ENCODE results near the gene GPX7. TPM values are rescaled to one million over a fixed set of nuclear protein-coding genes. Genes with fewer than 3 reads are reported as not detected.

GPX7 gene
- total RNA-seq, 3 donors from 2014 or later: 0.46 to 7.8 (median 4.0) TPM

- Histone ChIP-seq H3K9me3 (no peaks in the 10 kb centered on the region), H3K4me1 (ENCODE audit: low read depth) (no peaks in the 10 kb centered on the region), H3K4me3 (no peak overlapping the region), H3K36me3 (ENCODE audit: low read depth) (no peaks in the 10 kb centered on the region)
- DNase-seq (no peak), ATAC-seq (no peak)
- intact Hi-C loops (cut with DNase I, micrococcal nuclease): no loop called here
- no peak for TF ChIP-seq CTCF (IDR thresholded peaks at IDR 0.05)
These were observed 47.4 kb upstream of the GPX7 start for GRCh38 chr1:52554756-52555155.

- no peak for TF ChIP-seq CTCF (IDR thresholded peaks at IDR 0.05)
- H3K4me3 ChIP-seq: no peak overlapping the region
- H3K9me3 ChIP-seq: no peaks in the 10 kb centered on the region
- intact Hi-C loops (cut with DNase I, micrococcal nuclease): no loop called here
- DNase-seq (no peak), ATAC-seq (no peak)
- H3K36me3 ChIP-seq (ENCODE audit: low read depth): no peaks in the 10 kb centered on the region
- no peaks in the 10 kb centered on the region for H3K4me1 ChIP-seq (ENCODE audit: low read depth)
These were observed 45.4 kb upstream of the GPX7 start for GRCh38 chr1:52556641-52557360.

DNA sequence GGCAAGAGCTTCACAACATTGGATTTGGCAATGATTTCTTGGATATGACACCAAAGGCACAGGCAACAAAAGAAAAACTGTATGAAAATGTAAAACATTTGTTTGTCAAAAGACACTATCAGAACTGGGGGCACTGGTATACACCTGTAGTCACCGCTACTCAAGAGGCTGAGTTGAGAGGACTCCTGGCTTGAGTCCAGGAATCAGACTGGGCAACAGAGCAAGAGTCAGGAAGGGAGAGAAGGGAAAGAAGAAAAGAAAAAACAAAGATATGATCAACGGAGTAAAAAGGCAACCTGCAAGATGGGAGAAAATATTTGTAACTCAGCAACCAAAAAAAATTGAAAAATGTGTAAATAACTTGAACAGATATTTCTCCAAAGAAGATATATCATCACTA is 43.2 kb upstream of the GPX7 start:
- Histone ChIP-seq H3K4me1 (ENCODE audit: low read depth) (no peaks in the 10 kb centered on the region), H3K4me3 (no peak overlapping the region), H3K9me3 (no peaks in the 10 kb centered on the region), H3K36me3 (ENCODE audit: low read depth) (no peaks in the 10 kb centered on the region)
- TF ChIP-seq CTCF (IDR thresholded peaks at IDR 0.05): no peak
- intact Hi-C loops (cut with DNase I, micrococcal nuclease): no loop called here
- DNase-seq: no peak
- no peak for ATAC-seq

GRCh38 chr1:52559875-52560274 is 42.3 kb upstream of the GPX7 start:
- DNase-seq (no peak), ATAC-seq (no peak)
- Histone ChIP-seq H3K9me3 (no peaks in the 10 kb centered on the region), H3K36me3 (ENCODE audit: low read depth) (no peaks in the 10 kb centered on the region), H3K4me1 (ENCODE audit: low read depth) (no peaks in the 10 kb centered on the region), H3K4me3 (no peak overlapping the region)
- intact Hi-C loops (cut with DNase I, micrococcal nuclease): no loop called here
- TF ChIP-seq CTCF (IDR thresholded peaks at IDR 0.05): no peak

DNA sequence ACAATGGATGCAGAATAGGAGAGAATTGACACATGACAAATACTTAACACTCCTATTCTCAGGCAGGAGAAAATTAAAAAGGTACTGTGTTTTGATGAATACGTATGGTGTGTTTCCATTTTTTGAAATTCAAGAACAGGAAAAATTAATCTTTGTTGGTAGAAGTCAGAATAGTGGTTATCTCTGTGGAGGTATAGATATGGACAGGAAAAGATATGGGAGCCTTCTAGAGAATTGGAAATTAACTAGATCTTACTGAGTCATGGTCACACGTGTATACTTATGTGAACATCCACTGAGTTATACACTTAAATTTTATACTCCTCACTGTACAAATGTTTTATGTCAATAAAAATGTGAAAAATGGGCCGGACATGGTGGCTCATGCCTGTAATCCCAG is 39.4 kb upstream of the GPX7 start:
- H3K4me3 ChIP-seq: no peak overlapping the region
- DNase-seq (no peak), ATAC-seq (no peak)
- intact Hi-C loops (cut with DNase I, micrococcal nuclease): no loop called here
- no peaks in the 10 kb centered on the region for H3K4me1 ChIP-seq (ENCODE audit: low read depth)
- no peaks in the 10 kb centered on the region for H3K9me3 ChIP-seq
- no peaks in the 10 kb centered on the region for H3K36me3 ChIP-seq (ENCODE audit: low read depth)
- no peak for TF ChIP-seq CTCF (IDR thresholded peaks at IDR 0.05)

- no peak for DNase-seq
- no peaks in the 10 kb centered on the region for H3K9me3 ChIP-seq
- H3K4me1 ChIP-seq (ENCODE audit: low read depth): no peaks in the 10 kb centered on the region
- H3K4me3 ChIP-seq: no peak overlapping the region
- H3K36me3 ChIP-seq (ENCODE audit: low read depth): no peaks in the 10 kb centered on the region
- TF ChIP-seq CTCF (IDR thresholded peaks at IDR 0.05): no peak
- no peak for ATAC-seq
- intact Hi-C loops (cut with DNase I, micrococcal nuclease): no loop called here
These were observed 34.2 kb upstream of the GPX7 start for GRCh38 chr1:52567943-52568342.

Measured in mucosa of descending colon (tissue), 3 donors.